ENCODE results near the gene NUDCD2. TPM values are rescaled to one million over a fixed set of nuclear protein-coding genes. Genes with fewer than 3 reads are reported as not detected.

The NUDCD2 gene
- total RNA-seq, 6 donors from 2014 or later, result 3.1 to 25.6 (median 7.9) TPM

- 81 to 96% methylated on average over 3 of the region's 3 CpGs for WGBS, 2 donors
These were observed 13.8 kb upstream of the NUDCD2 start for GRCh38 chr5:163473635-163474243.

GRCh38 chr5:163467682-163468081, 7.8 kb upstream of the NUDCD2 start:
- Histone ChIP-seq H3K27ac (no peak overlapping the region), H3K4me1 (no peaks in the 10 kb centered on the region), H3K36me3 (no peaks in the 10 kb centered on the region), H3K4me3 (no peak overlapping the region), H3K27me3 (no peaks in the 10 kb centered on the region), H3K9me3 (no peaks in the 10 kb centered on the region)
- TF ChIP-seq, protein P1, sequence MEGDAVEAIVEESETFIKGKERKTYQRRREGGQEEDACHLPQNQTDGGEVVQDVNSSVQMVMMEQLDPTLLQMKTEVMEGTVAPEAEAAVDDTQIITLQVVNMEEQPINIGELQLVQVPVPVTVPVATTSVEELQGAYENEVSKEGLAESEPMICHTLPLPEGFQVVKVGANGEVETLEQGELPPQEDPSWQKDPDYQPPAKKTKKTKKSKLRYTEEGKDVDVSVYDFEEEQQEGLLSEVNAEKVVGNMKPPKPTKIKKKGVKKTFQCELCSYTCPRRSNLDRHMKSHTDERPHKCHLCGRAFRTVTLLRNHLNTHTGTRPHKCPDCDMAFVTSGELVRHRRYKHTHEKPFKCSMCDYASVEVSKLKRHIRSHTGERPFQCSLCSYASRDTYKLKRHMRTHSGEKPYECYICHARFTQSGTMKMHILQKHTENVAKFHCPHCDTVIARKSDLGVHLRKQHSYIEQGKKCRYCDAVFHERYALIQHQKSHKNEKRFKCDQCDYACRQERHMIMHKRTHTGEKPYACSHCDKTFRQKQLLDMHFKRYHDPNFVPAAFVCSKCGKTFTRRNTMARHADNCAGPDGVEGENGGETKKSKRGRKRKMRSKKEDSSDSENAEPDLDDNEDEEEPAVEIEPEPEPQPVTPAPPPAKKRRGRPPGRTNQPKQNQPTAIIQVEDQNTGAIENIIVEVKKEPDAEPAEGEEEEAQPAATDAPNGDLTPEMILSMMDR (IDR thresholded peaks at IDR 0.05), result no peak
- TF ChIP-seq EP300 (IDR thresholded peaks at IDR 0.05) (no peak), POLR2A (IDR thresholded peaks at IDR 0.05) (no peak), POLR2AphosphoS5 (IDR thresholded peaks at IDR 0.05) (no peak)
- ATAC-seq (ENCODE audit: low FRiP score in 2 of 2) (no peak), DNase-seq (no peak)
- 73 to 83% methylated on average over 4 of the region's 4 CpGs for WGBS, 2 donors

More at GRCh38 chr5:163473635-163474243, 13.8 kb upstream of the NUDCD2 start:
- DNase-seq (no peak), ATAC-seq (ENCODE audit: low FRiP score in 2 of 2) (no peak)
- no peak overlapping the region for H3K4me3 ChIP-seq
- TF ChIP-seq POLR2AphosphoS5 (IDR thresholded peaks at IDR 0.05) (no peak), POLR2A (IDR thresholded peaks at IDR 0.05) (no peak), EP300 (IDR thresholded peaks at IDR 0.05) (no peak)
- TF ChIP-seq, protein P1 (IDR thresholded peaks at IDR 0.05), result peak in 2 of 6 experiments; percentile 30 to 42
- no peaks in the 10 kb centered on the region for H3K36me3 ChIP-seq
- no peak overlapping the region for H3K27ac ChIP-seq
- H3K4me1 ChIP-seq, result no peaks in the 10 kb centered on the region
- H3K27me3 ChIP-seq, result no peaks in the 10 kb centered on the region
- H3K9me3 ChIP-seq, result no peaks in the 10 kb centered on the region

DNA sequence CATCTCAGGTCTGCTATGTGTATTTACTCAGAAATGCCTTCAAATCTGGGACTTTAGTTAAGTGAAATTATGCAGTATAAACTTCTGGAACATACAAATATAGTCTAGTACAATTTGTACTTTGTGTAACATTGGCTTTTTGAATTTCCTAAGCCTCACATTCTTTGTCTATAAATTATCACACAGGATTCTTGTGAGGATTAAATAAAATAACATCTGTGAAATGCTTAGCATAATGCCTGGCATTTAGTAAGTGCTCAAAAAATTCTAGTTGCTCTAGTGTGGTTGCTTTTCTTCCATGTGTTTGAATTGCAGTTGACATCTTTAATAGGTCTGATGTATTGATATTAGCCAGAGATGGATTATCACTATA, 3.1 kb upstream of the NUDCD2 start:
- no peaks in the 10 kb centered on the region for H3K27me3 ChIP-seq

DNA sequence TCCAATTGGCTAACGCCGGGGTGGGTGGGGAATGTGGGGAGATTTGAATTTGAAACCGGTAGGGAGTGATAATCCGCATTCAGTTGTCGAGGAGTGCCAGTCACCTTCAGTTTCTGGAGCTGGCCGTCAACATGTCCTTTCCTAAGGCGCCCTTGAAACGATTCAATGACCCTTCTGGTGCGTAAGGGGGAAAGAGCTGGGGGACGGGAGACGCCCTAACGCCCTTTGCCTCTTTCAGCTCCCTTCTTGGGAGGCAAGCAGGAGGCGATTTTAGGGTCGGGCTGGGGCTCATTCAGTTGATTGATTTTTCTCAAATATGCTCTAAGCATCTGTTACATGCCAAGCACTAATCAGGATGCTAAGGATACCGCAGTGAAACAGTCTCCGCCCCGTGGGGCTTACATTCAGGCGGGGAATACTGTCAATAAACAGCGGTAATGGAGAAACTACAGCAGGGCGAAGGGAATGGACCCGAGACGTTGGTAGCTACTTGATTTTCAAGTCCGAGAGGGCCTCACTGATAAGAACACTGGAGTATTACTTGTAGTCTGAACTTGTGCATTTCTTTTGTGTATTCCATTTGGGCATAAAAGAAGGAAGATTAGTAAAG, 765 bp upstream of the NUDCD2 start, which contains the start of gene HMMR:
HMMR (plus strand) TSS at position 71 of the 610 bp plus-strand sequence; CDS start at position 132, 61 bp downstream.
- no peak for TF ChIP-seq POLR2A (IDR thresholded peaks at IDR 0.05)
- no peak for TF ChIP-seq POLR2AphosphoS5 (IDR thresholded peaks at IDR 0.05)
- TF ChIP-seq, protein P1 (IDR thresholded peaks at IDR 0.05), result no peak
- no peak for TF ChIP-seq EP300 (IDR thresholded peaks at IDR 0.05)
- no peak for ATAC-seq (ENCODE audit: low FRiP score in 2 of 2)
- Histone ChIP-seq H3K27me3 (no peaks in the 10 kb centered on the region), H3K9me3 (no peaks in the 10 kb centered on the region), H3K4me1 (peaks cover 20 to 32% (median 21%) of the 10 kb centered on the region in 4 donors), H3K36me3 (peaks cover 0 to 3% (median 0%) of the 10 kb centered on the region in 4 donors), H3K4me3 (peak within 1 kb of the TSS; percentile 51 to 91 (median 79)), H3K27ac (peak within 1 kb of the TSS; percentile 96 to 97 (median 96))
- no peak for DNase-seq
- 0 to 1% methylated on average over 18 to 23 of the region's 23 CpGs for WGBS, 2 donors

More for the DNA sequence above, 3.1 kb upstream of the NUDCD2 start:
- no peaks in the 10 kb centered on the region for H3K36me3 ChIP-seq
- H3K4me1 ChIP-seq, result peaks cover 15 to 25% (median 20%) of the 10 kb centered on the region in 4 donors
- DNase-seq (no peak), ATAC-seq (ENCODE audit: low FRiP score in 2 of 2) (no peak)
- H3K4me3 ChIP-seq, result no peak overlapping the region
- no peaks in the 10 kb centered on the region for H3K9me3 ChIP-seq
- TF ChIP-seq POLR2AphosphoS5 (IDR thresholded peaks at IDR 0.05), result no peak
- TF ChIP-seq, protein P1 (IDR thresholded peaks at IDR 0.05), result no peak
- TF ChIP-seq POLR2A (IDR thresholded peaks at IDR 0.05), result no peak
- TF ChIP-seq EP300 (IDR thresholded peaks at IDR 0.05), result no peak
- H3K27ac ChIP-seq, result no peak overlapping the region
